ENCODE results near the gene RAI14.

- TF ChIP-seq EZH2phosphoT487 (IDR thresholded peaks at IDR 0.05; ENCODE audit: borderline replicate concordance, low read depth, low read length) (no peak), CTCF (conservative IDR thresholded peaks at IDR 0.05; ENCODE audit: low read length) (no peak)
Measured at GRCh38 chr5:34848230-34848629, 192.1 kb downstream of the RAI14 start.
